KMS-11 (cell line): ENCODE data around the gene CCR4.

Experiments used
- H2AFZ ChIP-seq: fragments of 200-600 bp; sonication (generic); 2 replicates; pipeline ENCODE4 v1.6.1; 2016; ENCODE audit warnings: antibody characterized with exemption, mixed run types, low read depth
- H3K27ac ChIP-seq: fragments of 200-600 bp; sonication (generic); 2 replicates; pipeline ENCODE4 v1.6.1; 2016; ENCODE audit warnings: mild to moderate bottlenecking, mixed run types
- H3K27me3 ChIP-seq: fragments of 200-600 bp; sonication (generic); 2 replicates; pipeline ENCODE4 v1.6.1; 2017; ENCODE audit warnings: mild to moderate bottlenecking, low read depth, mixed run types, moderate library complexity; ENCODE audit not compliant: insufficient read depth
- H3K36me3 ChIP-seq: fragments of 200-600 bp; sonication (generic); 2 replicates; pipeline ENCODE4 v1.6.1; 2017; ENCODE audit warnings: mild to moderate bottlenecking, mixed run types; ENCODE audit not compliant: insufficient read depth
- H3K4me1 ChIP-seq: fragments of 200-600 bp; sonication (generic); 2 replicates; pipeline ENCODE4 v1.6.1; 2016; ENCODE audit warnings: mild to moderate bottlenecking, low read depth, mixed run types; ENCODE audit not compliant: poor library complexity, severe bottlenecking
- H3K4me2 ChIP-seq: fragments of 200-600 bp; sonication (generic); 2 replicates; pipeline ENCODE4 v1.7.0; 2016; ENCODE audit warnings: mild to moderate bottlenecking, mixed run types
- H3K4me3 ChIP-seq: fragments of 200-600 bp; sonication (generic); IDR thresholded peaks from 2 replicates; pipeline ENCODE4 v1.6.1; 2017; ENCODE audit warnings: low read depth, low read length, mixed read lengths; ENCODE audit not compliant: insufficient read depth
- H3K79me2 ChIP-seq: fragments of 200-600 bp; sonication (generic); 2 replicates; pipeline ENCODE4 v1.6.1; 2016; ENCODE audit warnings: low read depth, mixed run types; ENCODE audit not compliant: insufficient read depth
- H3K9ac ChIP-seq: fragments of 200-600 bp; sonication (generic); 2 replicates; pipeline ENCODE4 v1.6.1; 2016; ENCODE audit warnings: mild to moderate bottlenecking, mixed run types
- H4K20me1 ChIP-seq: fragments of 200-600 bp; sonication (generic); 2 replicates; pipeline ENCODE4 v1.6.1; 2016; ENCODE audit warnings: mild to moderate bottlenecking, mixed run types; ENCODE audit not compliant: insufficient read depth
- CTCF ChIP-seq: fragments of 200-600 bp; sonication (generic); conservative IDR thresholded peaks from 2 replicates; pipeline ENCODE4 v1.6.1; 2017; ENCODE audit warnings: low read depth, mild to moderate bottlenecking, antibody characterized with exemption, low read length, moderate library complexity, mixed read lengths

The CCR4 gene

DNA sequence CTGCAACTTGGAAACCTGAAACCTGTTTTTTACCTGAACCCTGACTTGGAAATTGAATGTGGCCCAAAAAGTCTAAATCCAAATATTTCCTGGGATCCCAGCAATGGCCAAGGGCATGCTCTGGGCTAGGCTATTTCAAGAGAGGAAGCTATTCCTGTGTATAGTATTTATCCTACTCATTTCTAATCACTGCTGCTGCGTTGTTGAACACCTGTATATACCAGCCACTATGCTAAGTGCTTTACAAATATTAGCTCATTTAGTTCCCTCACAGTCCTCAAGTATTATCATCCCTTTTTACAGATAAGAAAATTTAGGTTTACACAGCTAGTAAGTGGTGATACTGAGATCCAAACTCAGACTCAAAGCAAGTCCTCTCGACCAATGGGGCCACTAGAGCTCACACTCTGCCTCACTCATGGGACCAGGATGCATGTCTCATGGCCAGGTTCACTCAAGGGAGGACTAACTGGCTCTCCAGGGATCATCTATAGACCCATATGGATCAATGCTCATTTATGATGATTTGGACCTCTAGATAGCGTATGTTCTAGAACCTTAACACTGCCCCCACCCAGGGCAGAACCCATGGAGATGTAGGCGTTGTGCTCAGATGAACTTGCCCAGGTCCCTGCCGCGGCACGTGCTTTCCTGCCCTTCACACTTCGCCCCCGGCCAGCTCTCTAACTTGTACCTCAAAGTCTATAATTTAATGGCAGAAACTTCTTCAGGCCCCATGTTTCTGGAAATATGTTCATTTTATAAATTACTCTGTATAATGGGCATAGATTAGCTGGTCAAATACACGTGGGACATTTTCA lies 2.6 kb upstream of the CCR4 start:
- no peaks in the 10 kb centered on the region for H3K79me2 ChIP-seq
- H3K9ac ChIP-seq = no peak overlapping the region
- peaks cover 5% of the 10 kb centered on the region for H3K4me1 ChIP-seq
- no peak overlapping the region for H2AFZ ChIP-seq
- no peaks in the 10 kb centered on the region for H4K20me1 ChIP-seq
- no peak for TF ChIP-seq CTCF
- H3K36me3 ChIP-seq = no peaks in the 10 kb centered on the region
- H3K27ac ChIP-seq = no peak overlapping the region
- no peak overlapping the region for H3K4me3 ChIP-seq
- H3K27me3 ChIP-seq = no peaks in the 10 kb centered on the region
- no peak overlapping the region for H3K4me2 ChIP-seq

DNA sequence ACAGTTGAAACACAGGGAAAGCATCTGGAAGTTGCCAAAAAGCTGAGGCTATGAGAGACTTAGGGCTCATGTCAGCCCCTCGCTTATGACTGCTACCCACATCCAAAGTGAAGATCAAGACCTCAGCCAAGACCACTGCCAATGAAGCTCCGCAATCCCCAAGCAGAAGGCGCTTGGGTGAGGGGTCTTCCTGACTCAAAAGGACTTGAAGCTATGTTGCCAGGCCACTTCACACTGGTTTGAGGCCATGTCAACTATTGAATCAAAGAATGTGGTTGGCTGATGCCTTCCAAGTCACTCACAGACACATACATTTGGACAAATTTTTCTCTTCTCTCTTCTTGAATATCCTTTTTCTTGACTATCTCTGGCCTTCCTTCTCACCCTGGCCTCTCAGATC lies 928 bp upstream of the CCR4 start:
- Histone ChIP-seq H3K27ac (no peak overlapping the region), H3K4me1 (peaks cover 5% of the 10 kb centered on the region), H3K27me3 (no peaks in the 10 kb centered on the region), H3K9ac (no peak overlapping the region), H3K4me3 (no peak overlapping the region), H3K79me2 (no peaks in the 10 kb centered on the region), H3K4me2 (no peak overlapping the region), H4K20me1 (no peaks in the 10 kb centered on the region), H3K36me3 (no peaks in the 10 kb centered on the region), H2AFZ (no peak overlapping the region)
- TF ChIP-seq CTCF = no peak

- Histone ChIP-seq H3K79me2 (no peaks in the 10 kb centered on the region), H3K36me3 (no peaks in the 10 kb centered on the region), H3K4me3 (no peak overlapping the region), H2AFZ (no peak overlapping the region), H3K4me1 (peaks cover 1% of the 10 kb centered on the region), H4K20me1 (no peaks in the 10 kb centered on the region), H3K9ac (no peak overlapping the region), H3K27me3 (no peaks in the 10 kb centered on the region), H3K4me2 (no peak overlapping the region), H3K27ac (no peak overlapping the region)
- no peak for TF ChIP-seq CTCF
Measured at GRCh38 chr3:32952369-32953077, 1.1 kb downstream of the CCR4 start.

GRCh38 chr3:32954506-32954905 lies 3.1 kb downstream of the CCR4 start:
- Histone ChIP-seq H2AFZ (no peak overlapping the region), H3K4me1 (no peaks in the 10 kb centered on the region), H3K4me2 (no peak overlapping the region), H3K79me2 (no peaks in the 10 kb centered on the region), H3K9ac (no peak overlapping the region), H3K36me3 (no peaks in the 10 kb centered on the region), H3K27ac (no peak overlapping the region), H4K20me1 (no peaks in the 10 kb centered on the region), H3K27me3 (no peaks in the 10 kb centered on the region), H3K4me3 (no peak overlapping the region)
- TF ChIP-seq CTCF = no peak
